ENCODE results near the gene CBFA2T3. TPM values are rescaled to one million over a fixed set of nuclear protein-coding genes. Genes with fewer than 3 reads are reported as not detected.

CBFA2T3 gene
- total and polyA plus RNA-seq, 2 of the 8 experiments (the other 6 are each of a cell fraction or from before 2014, with no cell fraction given) = 0.51 to 1.3 TPM

GRCh38 chr16:88840600-88841215 is 136.3 kb downstream of the CBFA2T3 start:
- H3K79me2 ChIP-seq (ENCODE audit: control insufficient read depth in 1 of 2, insufficient read depth in 2 of 2, low read length in 2 of 2) = no peaks in the 10 kb centered on the region
- H3K23me2 ChIP-seq (ENCODE audit: low read depth, low read length) = no peaks in the 10 kb centered on the region
- no peak for DNase-seq (ENCODE audit: low read depth in 1 of 2, low spot score in 2 of 2)
- H2BK5ac ChIP-seq (ENCODE audit: low read depth, low read length) = no peak overlapping the region
- H2BK120ac ChIP-seq (replicated peaks; ENCODE audit: low read depth, low read length) = no peak overlapping the region
- no peak overlapping the region for H4K8ac ChIP-seq (ENCODE audit: extremely low read depth, insufficient read depth, low read length)
- no peak overlapping the region for H2AK5ac ChIP-seq (ENCODE audit: low read depth, low read length)
- H3K9ac ChIP-seq (replicated peaks in 1 of 4; ENCODE audit: extremely low read depth in 1 of 4, low read depth in 3 of 4, low read length in 3 of 4) = no peak overlapping the region
- H3K9me3 ChIP-seq (ENCODE audit: insufficient read depth in 2 of 2, low read depth in 1 of 2, low read length in 1 of 2) = no peaks in the 10 kb centered on the region
- no peak overlapping the region for H3K4ac ChIP-seq (replicated peaks; ENCODE audit: insufficient read length, low read depth, low read length)
- H2BK20ac ChIP-seq (ENCODE audit: low read length) = no peak overlapping the region
- no peak overlapping the region for H3K23ac ChIP-seq (ENCODE audit: insufficient read length)
- H3K4me2 ChIP-seq (ENCODE audit: insufficient read depth in 1 of 2, low read depth in 2 of 2, low read length in 2 of 2) = no peak overlapping the region
- CTCF ChIA-PET (ENCODE audit: partially characterized antibody) = interaction anchor here (0.9 to 2.7 kb wide), 7 partner anchors 11 to 27 kb away, joined by 3 to 10 read pairs (median 6); partner anchors contain the start of gene TRAPPC2L
- H3K36me3 ChIP-seq (ENCODE audit: control insufficient read depth in 2 of 4, insufficient read depth in 4 of 4, low read length in 3 of 4) = peaks cover 0 to 5% (median 0%) of the 10 kb centered on the region in 4 experiments; a peak in 2 of 8 replicates
- H3K27me3 ChIP-seq (replicated peaks in 1 of 4; ENCODE audit: control insufficient read depth in 3 of 4, extremely low read depth in 1 of 4, insufficient read depth in 3 of 4, low read length in 3 of 4) = no peaks in the 10 kb centered on the region
- H4K5ac ChIP-seq (ENCODE audit: insufficient read length, low read depth, low read length) = no peak overlapping the region
- no peak overlapping the region for H2BK12ac ChIP-seq (ENCODE audit: low read depth, low read length)
- 94% methylated on average over 22 of the region's 30 CpGs; no CpG with 5 or more reads in 1 of the 2 experiments for WGBS, 2 experiments (ENCODE audit: extremely low coverage in 1 of 2, insufficient coverage in 1 of 2, insufficient read length in 1 of 2, insufficient replicate concordance in 2 of 2, low coverage in 1 of 2, low lambda C conversion rate in 2 of 2, missing lambda C conversion rate in 1 of 2)
- no peaks in the 10 kb centered on the region for H4K20me1 ChIP-seq (replicated peaks in 1 of 2; ENCODE audit: control insufficient read depth in 1 of 2, insufficient read depth in 2 of 2, low read length in 2 of 2)
- POLR2A ChIA-PET (ENCODE audit: partially characterized antibody) = interaction anchor here (0.9 kb wide), 1 partner anchor 36 kb away, joined by 3 read pairs; no protein-coding TSS in a partner anchor
- no peak overlapping the region for H3K56ac ChIP-seq (replicated peaks; ENCODE audit: insufficient read length, low read depth, low read length)
- no peak overlapping the region for H2BK15ac ChIP-seq (ENCODE audit: low read length)
- no peak overlapping the region for H4K91ac ChIP-seq (replicated peaks; ENCODE audit: insufficient read length, low read length)
- no peak overlapping the region for H3K4me3 ChIP-seq (ENCODE audit: extremely low read depth in 1 of 4, insufficient read depth in 2 of 4, low read depth in 3 of 4, low read length in 4 of 4)
- TF ChIP-seq HDAC2 (IDR thresholded peaks at IDR 0.05; ENCODE audit: borderline replicate concordance in 1 of 2, low read depth in 2 of 2, low read length in 2 of 2) (no peak), RXRA (IDR thresholded peaks at IDR 0.05; ENCODE audit: insufficient read depth, low read depth, low read length) (no peak)
- H2AFZ ChIP-seq (ENCODE audit: low read length) = no peak overlapping the region
- no peak overlapping the region for H3K14ac ChIP-seq (ENCODE audit: insufficient read length)
- H3K27ac ChIP-seq (ENCODE audit: low read depth, low read length) = no peak overlapping the region
- no peaks in the 10 kb centered on the region for H3K4me1 ChIP-seq (replicated peaks in 1 of 4; ENCODE audit: control insufficient read depth in 3 of 4, insufficient read depth in 4 of 4, low read length in 3 of 4)
- no peak overlapping the region for H3K18ac ChIP-seq (ENCODE audit: extremely low read depth, low read length)
- no peaks in the 10 kb centered on the region for H3K79me1 ChIP-seq (ENCODE audit: low read depth, low read length)
- no peak for FAIRE-seq
